GM19240 (cell line): ENCODE results near the gene BAD.
A peak's percentile ranks its signal among the peaks of the same experiment; 100 is the strongest.

Experiments used
- DNase-seq: peaks from one replicate; pipeline ENCODE4 v3.0.0; 2011; ENCODE audit warnings: low spot score; ENCODE audit not compliant: insufficient read length

Gene BAD

DNA sequence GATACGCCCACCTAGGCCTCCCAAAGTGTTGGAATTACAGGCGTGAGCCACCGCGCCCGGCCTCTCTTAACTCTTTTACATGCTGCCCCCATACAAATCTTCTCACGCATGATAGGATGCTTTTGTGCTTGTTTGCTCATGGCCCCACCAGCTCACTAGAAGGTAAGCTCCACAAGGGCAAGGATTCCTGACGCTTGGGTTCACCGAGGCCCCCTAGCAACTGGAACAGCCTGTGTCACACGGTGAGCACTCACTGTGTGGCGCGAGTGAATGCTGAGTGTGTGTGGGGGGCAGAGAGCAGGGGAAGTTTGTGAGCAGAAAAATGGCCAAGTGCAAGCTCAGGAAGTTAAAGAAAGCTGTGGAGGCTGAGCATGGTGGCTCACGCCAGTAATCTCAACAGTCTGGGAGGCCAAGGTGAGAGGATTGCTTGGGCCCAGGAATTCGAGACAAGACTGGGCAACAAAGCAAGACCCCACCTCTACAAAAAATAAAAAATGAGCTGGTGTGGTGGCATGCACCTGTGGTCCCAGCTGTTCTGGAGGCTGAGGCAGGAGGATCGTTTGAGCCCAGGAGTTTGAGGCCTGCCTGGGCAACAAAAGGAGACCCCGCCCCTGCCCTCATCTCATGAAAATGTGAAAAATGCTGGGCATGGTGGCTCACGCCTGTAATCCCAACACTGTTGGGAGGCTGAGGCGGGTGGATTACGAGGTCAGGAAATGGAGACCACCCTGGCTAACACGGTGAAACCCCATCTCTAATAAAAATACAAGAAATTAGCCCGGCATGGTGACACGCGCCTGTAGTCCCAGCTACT lies 2.3 kb downstream of the BAD start:
- DNase-seq: no peak

DNA sequence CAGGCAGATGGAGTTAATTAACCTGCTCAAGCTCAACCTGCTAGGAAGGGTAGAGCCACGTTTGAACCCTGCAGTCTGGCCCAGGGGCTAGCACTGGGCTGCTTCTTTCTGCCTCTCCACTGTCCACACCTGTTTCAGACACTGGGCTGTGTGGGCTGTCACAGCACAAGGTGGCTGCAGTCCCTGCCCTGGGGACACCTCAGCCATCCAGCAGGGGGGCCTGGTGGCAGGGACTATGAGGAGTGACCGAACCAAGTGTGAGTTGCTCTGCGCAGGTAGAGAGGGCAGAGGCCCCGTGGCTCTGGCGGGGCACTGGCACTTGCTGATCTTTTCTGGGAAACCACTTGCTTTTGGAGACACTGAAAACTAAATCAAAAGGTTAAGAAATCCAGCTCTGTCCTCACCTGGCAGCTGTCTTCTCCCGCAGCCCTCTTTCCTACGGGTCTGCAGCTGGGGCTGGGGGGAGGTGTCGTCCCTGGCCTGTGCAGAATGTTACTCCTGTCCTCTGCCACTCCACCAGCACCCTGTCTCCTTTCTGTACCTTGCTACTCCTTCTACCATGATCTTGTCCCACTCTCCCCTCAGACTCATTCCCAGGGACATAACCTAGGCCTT lies 5.8 kb downstream of the BAD start:
- DNase-seq: no peak

DNA sequence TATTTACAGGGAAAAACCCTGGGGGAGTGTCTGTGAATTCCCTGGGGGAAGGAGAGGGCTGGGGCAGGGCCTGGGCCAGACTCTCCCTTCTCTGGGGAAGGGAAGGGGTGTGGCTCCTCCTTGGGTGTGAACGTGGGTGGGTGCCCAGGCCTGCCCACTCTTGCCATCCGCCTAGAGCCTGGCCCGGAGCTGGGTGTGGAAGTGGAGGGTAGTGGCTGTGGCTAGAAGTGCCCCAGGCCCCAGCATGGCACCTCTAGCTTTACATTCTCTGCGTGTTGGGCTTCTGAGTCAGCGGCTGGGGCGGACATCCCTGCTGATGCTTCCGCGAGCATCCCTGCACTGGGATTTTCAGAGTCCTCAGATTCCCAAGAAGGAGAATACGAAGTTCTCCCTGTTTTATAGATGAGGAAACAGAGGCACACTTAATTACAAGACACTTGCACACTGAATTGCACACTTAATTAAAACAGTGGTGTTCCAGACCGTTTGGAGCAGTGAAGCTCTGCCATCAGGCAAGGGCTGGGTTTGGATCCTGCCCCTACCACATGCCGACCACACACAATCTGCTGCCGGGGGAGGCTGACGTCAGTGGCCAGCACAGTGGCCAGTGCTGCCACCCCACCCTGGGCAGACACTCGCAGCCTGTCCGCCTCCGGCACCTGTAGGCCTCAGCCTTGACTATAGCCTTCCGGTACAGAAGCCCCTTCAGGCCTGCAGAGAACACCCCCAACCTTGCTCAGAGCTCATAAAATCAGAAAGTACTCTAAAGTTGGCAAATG lies 7.6 kb downstream of the BAD start:
- DNase-seq: no peak

DNA sequence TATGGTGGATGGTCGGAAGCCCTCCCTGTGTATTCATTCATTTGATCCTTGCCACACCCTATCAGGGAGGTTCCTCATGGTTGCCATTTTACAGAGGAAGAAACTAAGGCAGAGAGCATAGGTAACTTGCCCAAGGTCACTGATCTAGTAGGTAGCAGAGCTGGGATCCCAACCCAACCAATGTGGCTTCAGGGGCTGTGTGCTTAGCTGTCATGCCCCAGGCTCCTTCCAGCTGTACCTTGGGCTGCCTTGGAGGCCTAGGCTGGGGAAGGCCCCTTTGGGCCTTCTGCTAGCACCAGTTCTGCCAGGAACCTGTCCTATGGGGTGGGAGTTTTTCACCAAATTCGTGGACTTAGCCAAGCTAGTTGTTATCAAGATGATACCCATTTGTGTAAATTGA lies 8.6 kb downstream of the BAD start:
- no peak for DNase-seq

DNA sequence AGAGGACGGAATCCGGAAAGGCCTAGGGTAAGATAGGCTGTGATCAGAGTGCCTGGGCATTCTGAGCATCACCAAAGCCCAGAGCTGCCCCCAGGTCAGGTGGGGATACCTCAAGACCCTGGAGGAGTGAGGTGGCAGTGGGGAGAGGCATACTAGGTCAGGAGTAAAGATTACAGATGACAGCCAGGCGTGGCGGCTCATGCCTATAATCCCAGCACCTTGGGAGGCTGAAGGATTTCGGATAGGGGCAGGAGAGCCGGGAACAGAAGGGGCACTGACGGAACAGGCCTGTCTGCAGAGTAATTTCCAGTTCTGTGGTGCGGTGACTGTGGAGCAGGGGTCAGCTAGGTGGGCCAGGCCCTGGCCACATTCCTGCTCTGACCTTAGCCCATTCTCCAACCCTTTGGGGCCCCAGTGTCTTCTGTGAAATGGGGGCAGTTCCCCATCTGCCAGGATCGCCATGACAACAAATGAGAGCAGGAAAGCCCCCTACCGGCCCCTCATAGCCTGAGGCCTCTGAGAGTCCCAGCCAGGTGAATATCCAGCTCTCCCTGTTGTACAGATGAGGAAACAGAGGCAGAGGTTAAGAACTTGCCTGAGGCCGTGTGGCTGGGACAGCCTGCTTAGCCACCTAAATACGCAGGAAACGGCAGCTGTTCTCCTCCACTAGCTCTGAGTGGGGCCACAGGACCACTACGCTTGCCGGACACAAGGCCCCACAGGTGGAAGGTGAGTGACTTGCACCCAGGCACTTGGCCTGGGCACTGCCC lies 9.2 kb downstream of the BAD start:
- no peak for DNase-seq

DNA sequence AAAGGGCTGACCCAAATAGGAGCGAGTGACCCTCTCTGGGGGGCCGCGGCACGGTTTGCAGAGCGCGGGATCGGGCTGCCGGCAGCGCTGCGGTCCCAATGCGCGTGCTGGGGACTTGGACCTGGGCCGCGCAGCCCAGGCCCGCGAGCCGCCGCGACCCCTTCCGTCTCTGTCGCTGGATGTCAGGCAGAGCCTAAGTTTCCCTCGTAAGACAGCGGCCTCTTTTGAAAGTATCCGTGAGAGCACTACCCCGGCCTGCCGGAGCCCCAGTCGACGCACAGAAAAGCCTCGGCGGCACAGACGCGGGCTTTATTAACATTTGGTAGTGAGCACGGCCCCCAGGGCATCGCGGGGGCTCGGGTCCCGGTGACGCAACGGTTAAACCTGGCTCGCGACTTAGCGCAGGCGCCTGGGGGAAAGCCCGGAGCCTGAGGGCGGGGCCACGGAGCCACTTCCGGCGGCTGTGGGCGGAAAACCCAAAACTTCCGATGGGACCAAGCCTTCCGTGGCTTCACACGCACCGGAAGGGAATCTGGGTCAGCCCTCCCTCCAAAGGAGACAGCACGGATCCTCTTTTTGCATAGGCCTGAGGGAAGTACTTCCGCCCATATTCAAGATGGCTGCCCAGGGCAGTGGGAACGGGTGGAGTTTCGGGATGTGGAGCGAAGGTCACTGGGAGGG lies 14.8 kb downstream of the BAD start:
- peak; percentile 74 for DNase-seq

DNA sequence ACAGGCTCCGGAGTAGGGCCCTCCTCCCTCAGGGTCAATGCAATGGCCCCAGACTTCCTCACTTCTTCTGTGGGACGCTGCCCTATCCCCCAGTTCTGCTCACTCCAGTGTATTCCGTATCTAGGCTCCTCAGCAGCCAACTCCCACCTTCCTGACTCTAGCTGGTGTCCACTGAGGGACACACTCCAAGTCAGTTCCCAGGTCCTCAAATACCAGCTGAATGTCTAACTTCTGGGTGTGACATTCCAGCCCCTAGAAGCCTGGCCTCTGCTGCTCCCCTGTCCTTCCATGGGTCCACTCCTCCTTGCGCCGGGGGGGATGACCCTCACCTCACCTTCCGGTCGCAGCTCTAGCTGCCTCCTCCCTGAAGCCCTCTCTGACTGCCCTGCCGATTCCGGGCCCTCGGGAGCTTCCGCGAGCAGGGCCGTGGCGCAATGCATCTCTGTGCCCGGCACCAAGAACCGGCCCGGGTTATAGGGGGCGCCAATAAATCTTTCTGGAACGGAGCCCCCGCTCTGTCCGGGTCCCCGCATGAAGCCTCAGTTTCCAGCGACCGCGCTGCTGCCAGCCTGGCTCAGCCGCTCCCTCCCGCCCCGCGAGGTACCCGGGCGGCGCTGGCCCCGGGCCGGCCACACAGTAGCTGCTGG lies 15.4 kb downstream of the BAD start:
- DNase-seq: no peak

DNA sequence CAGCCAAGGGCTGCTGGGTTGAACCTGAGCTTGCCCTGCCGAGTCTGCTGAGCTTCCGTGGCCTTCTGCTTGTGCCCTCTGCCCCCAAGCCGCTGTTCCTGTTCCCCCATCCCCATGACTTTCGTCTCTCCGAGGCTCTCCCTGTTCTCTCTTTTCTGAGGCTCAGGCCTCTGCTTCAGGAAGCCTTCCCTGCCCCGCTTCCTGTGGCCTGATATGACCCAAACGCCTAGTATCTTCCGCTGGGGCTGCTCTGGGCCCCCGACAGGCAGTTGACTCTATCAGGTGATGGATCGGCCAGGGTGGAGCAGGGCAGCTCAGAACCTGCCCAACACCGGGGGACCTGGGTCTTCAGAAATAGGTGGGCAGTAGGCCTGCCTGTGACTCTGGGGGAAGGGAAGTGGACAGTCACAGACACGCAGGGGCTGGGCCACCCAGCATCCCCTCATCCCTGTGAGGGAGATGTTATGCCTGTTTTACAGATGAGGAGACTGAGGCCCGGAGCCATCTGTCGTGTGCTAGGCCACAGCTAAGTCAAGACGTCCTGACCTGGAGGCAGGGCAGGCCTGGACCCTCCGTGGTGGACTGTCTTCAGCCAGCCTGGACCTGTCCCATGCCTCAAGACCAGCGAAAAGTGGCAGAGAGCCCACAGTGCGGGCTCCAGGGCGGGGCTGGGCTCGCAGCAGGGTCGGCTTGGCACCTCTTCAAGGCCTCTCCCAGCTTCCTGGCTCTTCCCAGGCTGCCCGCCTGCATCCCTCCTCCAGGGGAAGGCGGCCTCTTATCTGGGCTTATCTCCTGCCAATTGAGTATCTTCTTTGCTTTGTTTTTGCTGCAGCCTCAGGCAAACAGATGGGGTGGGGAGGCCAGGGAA lies 16.2 kb downstream of the BAD start:
- no peak for DNase-seq

DNA sequence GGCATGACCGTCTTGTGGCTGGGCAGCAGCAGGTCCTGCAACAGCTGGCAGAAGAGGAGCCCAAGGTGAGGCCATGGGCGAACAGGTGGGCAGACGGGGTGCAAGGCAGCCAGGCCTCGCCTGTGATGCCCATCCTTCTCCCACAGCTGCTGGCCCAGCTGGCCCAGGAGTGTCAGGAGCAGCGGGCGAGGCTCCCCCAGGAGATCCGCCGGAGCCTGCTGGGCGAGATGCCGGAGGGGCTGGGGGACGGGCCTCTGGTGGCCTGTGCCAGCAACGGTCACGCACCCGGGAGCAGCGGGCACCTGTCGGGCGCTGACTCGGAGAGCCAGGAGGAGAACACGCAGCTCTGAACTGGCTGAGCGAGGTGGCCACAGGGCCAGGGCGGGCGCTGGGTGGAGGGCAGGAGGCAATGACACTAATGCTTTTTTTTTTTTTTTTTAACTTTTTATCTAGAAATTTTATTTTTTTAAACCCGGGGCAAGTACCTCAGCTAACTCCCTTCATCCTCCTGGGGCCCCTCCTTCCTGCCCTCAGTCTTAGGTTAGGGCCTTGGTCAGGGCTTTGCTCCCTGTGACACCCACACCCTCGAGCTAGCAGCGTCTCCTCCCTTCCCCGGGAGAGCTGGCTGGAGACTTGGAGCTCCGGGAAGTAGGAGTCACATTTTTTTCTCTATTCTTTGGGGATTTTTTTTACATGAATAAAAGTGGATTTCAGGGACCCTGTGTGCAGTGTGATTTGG lies 17.1 kb downstream of the BAD start:
- DNase-seq: no peak

DNA sequence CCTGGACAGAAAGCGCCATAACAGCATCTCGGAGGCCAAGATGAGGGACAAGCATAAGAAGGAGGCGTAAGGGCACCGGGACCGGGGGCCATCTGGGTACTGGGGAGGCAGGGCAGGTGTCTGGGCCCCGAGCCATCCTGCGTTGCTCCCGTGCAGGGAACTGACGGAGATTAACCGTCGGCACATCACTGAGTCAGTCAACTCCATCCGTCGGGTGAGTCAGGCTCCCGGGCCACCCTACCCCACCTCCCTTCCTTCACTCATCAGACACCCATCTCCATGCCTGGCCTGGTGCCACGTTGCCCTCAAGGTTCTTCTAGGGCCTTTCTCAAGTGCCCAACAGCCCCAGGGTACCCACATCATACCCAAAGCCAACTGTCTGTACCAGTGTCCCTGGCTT lies 18.1 kb downstream of the BAD start:
- no peak for DNase-seq

DNA sequence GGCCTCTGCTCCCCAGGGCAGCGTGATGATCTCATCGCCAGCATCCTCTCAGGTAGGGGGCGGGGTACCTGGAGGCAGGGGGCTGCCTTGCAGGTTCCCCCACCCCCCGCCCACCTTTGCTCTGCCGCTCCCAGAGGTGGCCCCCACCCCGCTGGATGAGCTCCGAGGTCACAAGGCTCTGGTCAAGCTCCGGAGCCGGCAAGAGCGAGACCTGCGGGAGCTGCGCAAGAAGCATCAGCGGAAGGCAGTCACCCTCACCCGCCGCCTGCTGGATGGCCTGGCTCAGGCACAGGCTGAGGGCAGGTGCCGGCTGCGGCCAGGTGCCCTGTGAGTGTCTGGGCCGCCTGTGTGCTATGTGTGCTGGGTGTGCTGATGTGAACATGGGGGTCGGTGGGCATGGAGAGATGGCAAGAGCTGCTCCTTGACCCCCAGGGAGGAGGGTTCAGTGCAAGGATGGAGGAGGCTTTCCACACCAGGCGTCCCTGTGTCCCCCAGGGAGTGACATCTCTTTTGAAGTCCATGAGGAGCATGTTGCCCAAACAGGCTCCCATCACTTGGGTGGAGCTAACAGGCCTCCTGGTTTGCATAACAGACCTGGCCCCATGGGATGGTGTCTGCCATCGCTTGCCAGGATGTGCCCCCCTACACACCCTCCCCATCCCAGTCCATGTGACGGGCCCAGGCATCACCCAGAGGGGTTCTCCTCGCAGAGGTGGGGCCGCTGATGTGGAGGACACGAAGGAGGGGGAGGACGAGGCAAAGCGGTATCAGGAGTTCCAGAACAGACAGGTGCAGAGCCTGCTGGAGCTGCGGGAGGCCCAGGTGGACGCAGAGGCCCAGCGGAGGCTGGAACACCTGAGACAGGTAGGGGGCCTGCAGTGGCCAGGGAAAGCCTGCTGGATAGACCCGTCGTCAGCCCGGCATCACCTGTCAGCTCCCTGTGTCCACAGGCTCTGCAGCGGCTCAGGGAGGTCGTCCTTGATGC lies 19.0 kb downstream of the BAD start:
- no peak for DNase-seq

DNA sequence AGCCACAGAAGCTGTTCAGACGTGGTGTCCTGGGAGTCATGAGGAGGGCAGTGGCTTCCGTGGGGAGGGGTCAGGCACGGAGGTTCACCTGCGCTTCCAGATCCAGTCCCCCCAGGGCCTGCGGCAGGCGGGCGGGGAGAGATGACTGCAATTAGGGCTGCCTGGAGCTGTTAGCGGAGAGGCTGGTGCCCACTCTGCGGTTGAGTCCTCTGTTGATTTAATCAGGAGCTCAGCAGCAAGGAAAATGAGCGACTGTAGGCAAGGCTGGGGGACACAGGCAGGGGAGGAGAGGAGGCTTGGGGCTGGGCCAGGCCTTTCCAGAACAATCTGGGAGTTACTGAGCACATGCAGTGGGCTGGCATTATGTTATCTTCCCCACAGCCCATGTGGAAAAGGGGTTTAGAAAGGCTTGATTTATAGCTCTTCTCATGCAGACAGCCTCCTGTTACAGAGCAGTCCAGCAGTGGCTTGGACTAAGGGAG lies 20.1 kb downstream of the BAD start:
- no peak for DNase-seq

DNA sequence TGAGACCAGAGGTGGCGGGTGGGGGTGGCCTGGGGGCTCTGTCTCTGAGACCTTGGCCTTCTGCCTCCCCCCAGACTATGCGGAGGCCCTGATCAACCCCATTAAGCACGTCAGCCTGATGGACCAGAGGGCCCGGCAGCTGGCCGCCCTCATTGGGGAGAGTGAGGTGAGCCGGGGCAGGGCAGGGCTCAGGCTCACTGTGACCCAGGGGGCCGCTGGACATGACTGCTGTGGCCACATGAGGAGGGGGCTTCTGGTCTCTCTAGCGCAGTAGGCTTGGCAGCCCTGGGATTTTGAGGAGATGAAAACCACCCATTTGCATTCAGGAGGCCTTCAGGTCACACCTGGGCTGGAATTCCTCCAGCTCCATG lies 20.5 kb downstream of the BAD start:
- no peak for DNase-seq

DNA sequence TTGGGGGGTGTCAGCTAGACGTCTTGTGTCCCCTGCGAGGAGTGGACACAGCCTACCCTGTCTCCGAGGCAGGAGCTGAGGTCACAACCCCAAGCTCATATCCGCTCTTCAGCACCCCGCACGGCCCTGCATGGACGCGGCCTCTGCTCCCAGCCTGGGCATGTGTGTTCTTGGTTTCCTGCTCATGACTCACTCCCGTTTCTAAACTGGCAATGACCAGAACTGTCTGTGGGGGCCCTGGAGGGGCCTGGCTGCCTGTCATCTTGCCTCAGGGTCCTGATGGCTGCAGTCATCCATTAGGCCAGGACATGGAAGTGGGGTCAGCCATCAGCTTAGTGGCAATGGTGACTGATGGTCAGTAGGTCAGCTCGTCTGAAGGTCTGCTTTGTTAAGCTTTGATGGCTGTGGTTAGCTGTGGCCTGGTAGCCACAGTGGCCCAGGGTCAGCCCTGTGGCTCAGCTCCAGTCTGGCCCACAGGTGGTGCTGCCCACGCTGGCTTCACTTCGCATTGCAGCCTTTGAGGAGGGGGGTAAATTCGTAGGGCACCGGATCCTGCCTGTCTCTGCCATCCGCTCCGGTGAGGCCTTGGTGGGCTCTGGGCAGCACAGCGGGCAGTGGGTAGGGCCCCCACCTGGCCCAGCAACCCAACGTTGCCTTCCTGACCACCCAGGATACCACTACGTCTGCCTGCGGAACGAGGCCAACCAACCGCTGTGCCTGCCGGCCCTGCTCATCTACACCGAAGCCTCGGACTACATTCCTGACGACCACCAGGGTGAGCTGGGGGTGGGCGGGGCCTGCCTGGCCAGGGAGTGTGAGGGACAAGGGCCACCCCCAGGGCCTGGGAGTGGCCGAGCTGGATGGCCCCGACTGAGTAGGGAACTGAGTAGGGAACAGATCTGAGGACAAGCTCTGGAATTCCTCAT lies 21.2 kb downstream of the BAD start:
- DNase-seq: no peak

DNA sequence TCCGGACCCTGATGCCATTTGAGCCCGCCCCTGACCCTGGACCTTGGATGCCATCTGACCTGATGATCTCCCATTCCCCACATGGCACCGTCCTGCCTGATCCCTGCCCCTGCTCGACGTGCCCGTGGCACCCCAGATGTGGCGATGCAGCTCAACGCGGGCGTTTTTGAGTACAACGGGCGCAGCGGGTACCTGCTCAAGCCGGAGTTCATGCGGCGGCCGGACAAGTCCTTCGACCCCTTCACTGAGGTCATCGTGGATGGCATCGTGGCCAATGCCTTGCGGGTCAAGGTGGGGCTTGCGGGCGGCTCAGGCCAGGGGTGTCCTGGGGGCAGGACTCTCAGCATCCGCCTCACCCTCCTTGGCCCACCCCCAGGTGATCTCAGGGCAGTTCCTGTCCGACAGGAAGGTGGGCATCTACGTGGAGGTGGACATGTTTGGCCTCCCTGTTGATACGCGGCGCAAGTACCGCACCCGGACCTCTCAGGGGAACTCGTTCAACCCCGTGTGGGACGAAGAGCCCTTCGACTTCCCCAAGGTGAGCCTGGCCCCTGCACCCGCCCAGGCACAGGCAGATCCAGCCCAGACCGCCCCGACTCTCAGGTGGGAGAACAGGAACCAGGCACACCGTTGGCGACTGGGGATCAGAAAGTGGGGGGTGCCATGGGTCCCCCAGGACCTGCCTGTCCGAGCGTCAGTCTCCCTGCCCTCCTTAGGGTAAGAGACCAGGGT lies 22.0 kb downstream of the BAD start:
- no peak for DNase-seq

DNA sequence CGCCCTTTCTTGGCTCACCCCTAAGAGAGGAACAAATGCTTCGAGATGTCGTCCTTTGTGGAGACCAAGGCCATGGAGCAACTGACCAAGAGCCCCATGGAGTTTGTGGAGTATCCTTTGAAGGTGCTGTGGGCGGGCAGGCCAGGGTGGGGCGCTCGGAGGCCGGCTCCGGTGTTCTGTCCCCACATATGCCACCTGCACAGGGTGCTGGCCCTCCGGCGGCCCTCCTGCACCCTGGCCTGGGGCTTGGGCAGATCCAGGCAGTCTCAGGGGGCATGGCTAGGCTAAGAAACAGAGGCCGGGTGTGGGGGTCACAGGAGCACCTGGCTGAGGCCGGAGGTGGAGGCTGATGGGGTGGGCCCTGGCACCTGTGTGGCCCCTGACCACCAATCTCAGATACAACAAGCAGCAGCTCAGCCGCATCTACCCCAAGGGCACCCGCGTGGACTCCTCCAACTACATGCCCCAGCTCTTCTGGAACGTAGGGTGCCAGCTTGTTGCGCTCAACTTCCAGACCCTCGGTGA lies 22.8 kb downstream of the BAD start:
- no peak for DNase-seq
